Heart left ventricle (tissue), 16 donors: Measurements from ENCODE around the gene STARD13. TPM values are rescaled to one million over a fixed set of nuclear protein-coding genes. Genes with fewer than 3 reads are reported as not detected.

Experiments
- ATAC-seq, 4 donors: fragments of 200-7000 bp; cut with Tn5 transposase; one replicate each; pipeline ENCODE4 v1.9.1; 2020 to 2022; ENCODE audit warnings: moderate library complexity in 4 of 4, mild to moderate bottlenecking in 3 of 4, moderate number of reproducible peaks in 1 of 4
- DNase-seq, 5 donors: peaks; one replicate each; pipeline ENCODE4 v3.0.0-alpha.2; 2020
- H3K27ac ChIP-seq, 12 donors: fragments of 200-600 bp; sonication (generic) in 4 of 12; one replicate each; pipeline versions ENCODE4 v1.5.0 to v1.8.0; 2016 to 2022; ENCODE audit warnings: mild to moderate bottlenecking in 2 of 12
- H3K27me3 ChIP-seq, 9 donors: fragments of 200-600 bp; sonication (generic) in 2 of 9; one replicate each; pipeline versions ENCODE4 v1.5.1 to v1.8.0; 2016 to 2022; ENCODE audit warnings: mild to moderate bottlenecking in 3 of 9
- H3K36me3 ChIP-seq, 9 donors: fragments of 200-600 bp; sonication (generic) in 2 of 9; one replicate each; pipeline versions ENCODE4 v1.5.0 to v1.8.0; 2018 to 2022; ENCODE audit warnings: mild to moderate bottlenecking in 2 of 9
- H3K4me1 ChIP-seq, 12 donors: fragments of 200-600 bp; sonication (generic) in 4 of 12; one replicate each; pipeline versions ENCODE4 v1.5.0 to v1.8.0; 2016 to 2022; ENCODE audit warnings: mild to moderate bottlenecking in 3 of 12
- H3K4me3 ChIP-seq, 12 donors: fragments of 200-600 bp; sonication (generic) in 4 of 12; one replicate each; pipeline versions ENCODE4 v1.5.0 to v1.8.0; 2017 to 2022; ENCODE audit warnings: mild to moderate bottlenecking in 9 of 12, moderate library complexity in 4 of 12
- H3K9me3 ChIP-seq, 12 donors: fragments of 200-600 bp; sonication (generic) in 4 of 12; one replicate each; pipeline versions ENCODE4 v1.5.0 to v1.8.0; 2016 to 2022; ENCODE audit warnings: mild to moderate bottlenecking in 1 of 12
- POLR2A ChIP-seq, 2 donors: fragments of 450-650 bp; IDR thresholded peaks; one replicate each; pipeline ENCODE4 v1.6.1; 2017; ENCODE audit warnings: antibody characterized with exemption in 2 of 2, mild to moderate bottlenecking in 2 of 2, moderate library complexity in 2 of 2
- WGBS, 4 donors: extraction: QIAGEN DNeasy Blood & Tissue Kit in 2 of 4; methylation state at CpG; one replicate each; pipeline versions ENCODE4 v1.1.5 to v1.1.7; 2013 to 2018; 5-methylcytosine and 5-hydroxymethylcytosine counted together
- intact Hi-C, 10 donors: fragments of 100-400 bp; cut with DNase I; formaldehyde crosslinking; loops; one replicate each; pipeline versions ENCODE4 v1.11.1 to v1.14.2; 2022
- polyA plus RNA-seq, 2 donors: library from polyadenylated mRNA; stranded (reverse); fragments of 200-250 nt; gene quantifications; one replicate each; pipeline ENCODE4 v1.2.3, GENCODE V29; 2013
- total RNA-seq, 9 donors: library from RNA; depleted of rRNA in 2 of 9; stranded (reverse); fragments of >200 nt in 2 of 9; fragmentation: NEBNext Ultra II Directional in 3 of 9; extraction: Animal tissue kit (Norgen Biotek cat#: 25700) in 3 of 9; gene quantifications; one replicate each; pipeline versions ENCODE4 v1.1.0 to v1.2.4, GENCODE V29; 2016 to 2023
- TF ChIP-seq, protein P1 (sequence below), 12 donors: fragments of 200-600 bp; sonication (generic) in 4 of 12; IDR thresholded peaks; one replicate each; pipeline versions ENCODE4 v1.5.0 to v1.8.0; 2018 to 2022; ENCODE audit warnings: antibody characterized with exemption in 12 of 12, mild to moderate bottlenecking in 5 of 12
- donor health status: ischemic (EF 13 %, LVEDD 7.1; RV severe dilation, severe dysfunction).
- donor health status: healthy with polysubstance abuse.
- donor health status: DM: no; HTN: yes; CAD: no.
- donor health status: DM: no; HTN: no; CAD: no.
- donor health status: ischemic (EF 25% LVEDD 6.9; RV normal size, moderate dysfunction).
- donor health status: ischemic (EF 25% LVEDD 5.7; RV mildly dilated, moderate dysfunction).
- donor health status: healthy.
- donor health status: DM: yes; HTN: yes; CAD: no.
- donor health status: ischemic (EF 35%, LVEDD 5.7; RV mildly dilated, moderate dysfunction).
- donor health status: nonischemic (EF 11% LVEDD 7.7; RV severe dilation, severe dysfunction).
- donor health status: DM: yes; HTN: yes; CAD: no.
- donor health status: PGD.
- donor health status: ischemic (EF 29% LVEDD 5.4; RV normal size, mild dysfunction).
- donor health status: nonischemic (EF 23%, LVEDD 6.1; RV moderate dilation, normal function).

STARD13 gene
- total and polyA plus RNA-seq, 11 donors, result 9.3 to 39.2 (median 28.3) TPM

DNA sequence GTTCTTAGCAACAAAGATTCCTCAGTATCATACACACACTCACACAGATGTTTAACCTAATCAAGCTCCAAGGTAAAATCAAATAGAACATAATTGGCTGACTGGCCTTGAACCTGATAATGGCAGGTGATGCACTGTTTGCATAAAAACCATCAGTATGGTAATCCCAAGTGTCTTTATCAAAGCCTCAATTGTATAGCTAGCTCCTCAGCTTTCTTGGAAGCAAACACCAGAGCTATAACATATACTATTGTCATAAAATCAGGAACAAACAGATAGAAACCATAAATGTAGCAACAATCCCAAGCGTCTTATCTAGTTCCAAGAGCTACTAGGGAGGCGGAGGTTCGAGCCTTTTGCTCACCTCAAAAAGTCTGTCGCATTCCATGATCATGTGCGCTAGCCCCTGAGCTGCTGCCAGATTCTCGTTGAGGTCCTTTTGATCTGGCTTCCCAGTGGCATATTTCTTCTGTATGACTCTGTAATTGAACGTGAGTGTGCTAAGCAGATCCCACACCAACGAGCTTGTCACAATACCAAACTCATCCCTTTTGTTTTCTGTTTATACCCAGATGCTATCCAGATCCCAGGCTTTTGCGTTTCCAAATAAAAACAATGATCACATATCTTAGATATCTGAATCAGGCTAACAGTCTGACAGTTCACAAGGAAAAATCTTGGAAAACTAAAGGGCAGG is 174.0 kb downstream of the STARD13 start:
- WGBS, 4 donors, result 31 to 44% (median 33%) methylated on average over 9 of the region's 9 CpGs
- Histone ChIP-seq H3K27ac (peak overlapping the region; percentile 29 to 83 (median 60)), H3K36me3 (peaks cover 0 to 99% (median 80%) of the 10 kb centered on the region in 9 donors), H3K4me1 (peaks cover 3 to 65% (median 51%) of the 10 kb centered on the region in 12 donors), H3K9me3 (no peaks in the 10 kb centered on the region), H3K4me3 (no peak overlapping the region), H3K27me3 (no peaks in the 10 kb centered on the region)
- ATAC-seq (peak in 1 of 4 donors; percentile 44), DNase-seq (peak in 1 of 5 donors; percentile 25)
- intact Hi-C loops, result loop anchor here in 3 of 10 donors (5.0 to 10.0 kb wide), 5 partner anchors 76 to 613 kb away; no protein-coding TSS in a partner anchor
- TF ChIP-seq, protein P1, sequence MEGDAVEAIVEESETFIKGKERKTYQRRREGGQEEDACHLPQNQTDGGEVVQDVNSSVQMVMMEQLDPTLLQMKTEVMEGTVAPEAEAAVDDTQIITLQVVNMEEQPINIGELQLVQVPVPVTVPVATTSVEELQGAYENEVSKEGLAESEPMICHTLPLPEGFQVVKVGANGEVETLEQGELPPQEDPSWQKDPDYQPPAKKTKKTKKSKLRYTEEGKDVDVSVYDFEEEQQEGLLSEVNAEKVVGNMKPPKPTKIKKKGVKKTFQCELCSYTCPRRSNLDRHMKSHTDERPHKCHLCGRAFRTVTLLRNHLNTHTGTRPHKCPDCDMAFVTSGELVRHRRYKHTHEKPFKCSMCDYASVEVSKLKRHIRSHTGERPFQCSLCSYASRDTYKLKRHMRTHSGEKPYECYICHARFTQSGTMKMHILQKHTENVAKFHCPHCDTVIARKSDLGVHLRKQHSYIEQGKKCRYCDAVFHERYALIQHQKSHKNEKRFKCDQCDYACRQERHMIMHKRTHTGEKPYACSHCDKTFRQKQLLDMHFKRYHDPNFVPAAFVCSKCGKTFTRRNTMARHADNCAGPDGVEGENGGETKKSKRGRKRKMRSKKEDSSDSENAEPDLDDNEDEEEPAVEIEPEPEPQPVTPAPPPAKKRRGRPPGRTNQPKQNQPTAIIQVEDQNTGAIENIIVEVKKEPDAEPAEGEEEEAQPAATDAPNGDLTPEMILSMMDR (IDR thresholded peaks at IDR 0.05), result no peak
- no peak for TF ChIP-seq POLR2A (IDR thresholded peaks at IDR 0.05)

DNA sequence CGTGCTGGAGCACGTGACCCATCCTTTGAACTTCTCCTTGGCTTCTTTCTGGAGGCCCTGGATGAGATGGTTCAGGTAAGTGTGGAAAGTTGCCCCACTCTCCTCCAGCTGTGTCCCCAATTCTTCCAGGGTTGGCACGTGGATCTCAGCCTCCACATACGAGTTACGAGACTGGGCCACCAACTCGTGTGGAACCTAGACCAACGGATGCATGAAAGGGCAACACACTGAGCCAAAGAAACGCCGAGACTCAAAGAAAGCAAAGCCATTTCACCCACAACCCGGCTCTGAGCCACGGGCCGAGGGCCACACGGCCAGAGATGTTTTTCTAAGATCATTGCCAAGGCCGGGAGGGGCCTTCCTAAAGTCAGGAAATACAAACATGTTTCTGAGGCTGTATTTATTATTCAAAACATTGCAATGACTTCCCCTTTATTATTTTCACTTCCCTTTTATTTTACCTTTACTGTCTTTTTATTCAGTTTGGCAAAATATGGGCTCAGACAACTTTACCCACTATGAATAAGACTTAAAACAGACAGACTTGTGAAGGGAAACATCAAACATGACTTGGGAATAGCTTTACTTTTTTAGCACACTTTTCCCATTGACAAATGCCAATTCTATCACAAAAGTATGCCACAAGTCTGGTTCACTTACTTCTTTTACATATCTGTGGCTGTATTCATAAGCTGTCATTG is 174.7 kb downstream of the STARD13 start:
- peak in 3 of 4 donors; percentile 42 to 53 (median 47) for ATAC-seq

DNA sequence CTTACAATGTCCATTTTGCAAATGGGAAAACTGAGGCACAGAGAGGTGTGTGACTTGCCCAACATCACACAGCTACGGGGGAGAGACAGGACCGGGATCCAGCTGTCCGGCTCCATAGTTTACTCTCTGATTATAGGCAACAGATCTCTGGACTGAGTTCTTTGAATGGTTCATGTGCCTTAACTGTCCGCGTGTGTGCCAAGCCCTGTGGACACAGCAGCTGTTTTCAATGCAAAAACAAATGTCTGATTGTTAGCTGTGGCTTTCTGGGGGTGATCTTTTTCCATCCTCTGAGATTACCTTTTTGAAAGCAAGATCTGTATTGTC is 175.2 kb downstream of the STARD13 start:
- no peak for ATAC-seq
- no peak for DNase-seq
- peaks cover 0 to 99% (median 80%) of the 10 kb centered on the region in 9 donors for H3K36me3 ChIP-seq
- H3K9me3 ChIP-seq, result no peaks in the 10 kb centered on the region
- intact Hi-C loops, result loop anchor here in 3 of 10 donors (5.0 to 10.0 kb wide), 5 partner anchors 77 to 614 kb away; no protein-coding TSS in a partner anchor
- 75 to 78% (median 77%) methylated on average over 5 of the region's 5 CpGs for WGBS, 4 donors
- H3K27ac ChIP-seq, result peak overlapping the region; percentile 29 to 83 (median 60)
- no peak overlapping the region for H3K4me3 ChIP-seq
- H3K4me1 ChIP-seq, result peaks cover 3 to 65% (median 53%) of the 10 kb centered on the region in 12 donors
- no peak for TF ChIP-seq POLR2A (IDR thresholded peaks at IDR 0.05)
- TF ChIP-seq, protein P1 (IDR thresholded peaks at IDR 0.05), result no peak
- no peaks in the 10 kb centered on the region for H3K27me3 ChIP-seq

More for the DNA sequence above, 174.7 kb downstream of the STARD13 start:
- peak; percentile 61 to 80 (median 67) for DNase-seq
- TF ChIP-seq, protein P1 (IDR thresholded peaks at IDR 0.05), result no peak
- TF ChIP-seq POLR2A (IDR thresholded peaks at IDR 0.05), result no peak
- Histone ChIP-seq H3K27ac (peak overlapping the region; percentile 29 to 83 (median 60)), H3K36me3 (peaks cover 0 to 99% (median 80%) of the 10 kb centered on the region in 9 donors), H3K4me1 (peaks cover 3 to 65% (median 53%) of the 10 kb centered on the region in 12 donors), H3K9me3 (no peaks in the 10 kb centered on the region), H3K4me3 (no peak overlapping the region), H3K27me3 (no peaks in the 10 kb centered on the region)
- WGBS, 4 donors, result 35 to 65% (median 45%) methylated on average over 14 of the region's 14 CpGs
- intact Hi-C loops, result loop anchor here in 3 of 10 donors (5.0 to 10.0 kb wide), 5 partner anchors 76 to 614 kb away; no protein-coding TSS in a partner anchor

DNA sequence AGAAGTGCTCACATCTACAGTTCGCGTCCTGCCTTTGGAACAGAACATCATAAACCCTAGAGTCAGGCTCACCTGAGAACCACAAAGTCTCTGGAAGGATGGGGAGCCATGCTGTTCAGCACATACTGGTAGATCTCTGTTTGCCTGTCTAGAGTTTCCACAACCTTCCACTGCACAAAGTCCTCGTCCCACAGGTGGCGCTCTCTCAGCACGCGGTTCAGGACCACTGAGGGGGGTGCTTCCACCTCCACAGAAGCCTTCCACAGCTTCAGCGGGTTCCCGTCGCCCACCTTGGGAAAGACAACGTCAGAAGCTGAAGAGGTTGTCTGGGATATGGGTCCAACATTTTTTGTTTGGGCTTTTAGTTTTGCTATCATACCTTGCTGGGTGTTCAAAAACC is 175.8 kb downstream of the STARD13 start:
- TF ChIP-seq POLR2A (IDR thresholded peaks at IDR 0.05), result no peak
- TF ChIP-seq, protein P1 (IDR thresholded peaks at IDR 0.05), result peak in 4 of 12 donors; percentile 10 to 25 (median 21)
- Histone ChIP-seq H3K4me1 (peaks cover 3 to 65% (median 53%) of the 10 kb centered on the region in 12 donors), H3K9me3 (no peaks in the 10 kb centered on the region), H3K4me3 (no peak overlapping the region), H3K27ac (peak overlapping the region in 11 of 12 donors; percentile 12 to 83 (median 60)), H3K36me3 (peaks cover 0 to 99% (median 79%) of the 10 kb centered on the region in 9 donors), H3K27me3 (no peaks in the 10 kb centered on the region)
- ATAC-seq (no peak), DNase-seq (no peak)
- intact Hi-C loops, result loop anchor here in 3 of 10 donors (5.0 to 10.0 kb wide), 5 partner anchors 78 to 615 kb away; no protein-coding TSS in a partner anchor
- WGBS, 4 donors, result 80 to 89% (median 81%) methylated on average over 10 of the region's 10 CpGs
